Activated naive CD4-positive, alpha-beta T cell treated with anti-CD3 and anti-CD28 coated beads for 36 hours (primary cell): ENCODE data around the gene SLCO4C1. TPM values are rescaled to one million over a fixed set of nuclear protein-coding genes. Genes with fewer than 3 reads are reported as not detected.

ENCODE experiments used
- CTCF ChIA-PET: fragments of 350-600 bp; sonication (Branson Sonifier 250); formaldehyde crosslinking; loops from one replicate; lab custom pipeline; 2021; ENCODE audit warnings: antibody characterized with exemption; lab: Charles Lee
- DNase-seq: peaks from one replicate; pipeline ENCODE4 v3.0.0-alpha.2; 2020
- H3K27ac Mint-ChIP-seq: one replicate; pipeline ENCODE4 v1.8.0; 2021; ENCODE audit warnings: mild to moderate bottlenecking, mixed read lengths
- H3K27me3 Mint-ChIP-seq: one replicate; pipeline ENCODE4 v1.8.0; 2021; ENCODE audit warnings: low read depth, mixed read lengths
- H3K36me3 Mint-ChIP-seq: one replicate; pipeline ENCODE4 v1.8.0; 2021; ENCODE audit warnings: low read depth, mixed read lengths
- H3K4me1 Mint-ChIP-seq: one replicate; pipeline ENCODE4 v1.8.0; 2021; ENCODE audit warnings: low read depth, mixed read lengths
- H3K4me3 Mint-ChIP-seq: one replicate; pipeline ENCODE4 v1.8.0; 2021; ENCODE audit warnings: mild to moderate bottlenecking, moderate library complexity, mixed read lengths
- H3K9me3 Mint-ChIP-seq: one replicate; pipeline ENCODE4 v1.8.0; 2021; ENCODE audit warnings: mixed read lengths
- intact Hi-C: fragments of 100-400 bp; cut with micrococcal nuclease; formaldehyde crosslinking; loops from one replicate; pipeline ENCODE4 v1.15.1; 2023
- total RNA-seq, 2 experiments: library from RNA; stranded (reverse); gene quantifications; one replicate each; pipeline ENCODE4 v1.2.3, GENCODE V29; 2021

The SLCO4C1 gene
- total RNA-seq, 2 experiments from 2014 or later: 0.07 TPM; not detected in 1

DNA sequence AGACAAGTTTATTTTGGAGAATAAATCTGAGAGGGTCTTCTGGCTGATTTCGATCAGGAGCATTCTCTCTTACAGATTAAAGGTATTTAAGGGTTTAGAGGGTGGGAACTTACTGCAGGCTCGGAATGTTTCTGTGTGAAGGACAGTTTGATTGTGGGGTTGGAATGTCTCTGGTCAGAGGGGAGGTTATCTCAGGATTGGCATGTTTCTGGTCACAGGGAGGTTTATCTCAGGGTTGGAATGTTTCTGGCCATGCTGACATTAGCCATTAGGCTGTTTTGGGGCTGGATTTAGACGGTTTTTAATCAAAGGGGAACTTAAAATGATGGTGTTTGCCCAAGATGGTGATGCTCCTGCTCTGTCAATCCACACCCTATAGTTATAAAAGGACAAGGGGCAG, 95.2 kb downstream of the SLCO4C1 start:
- Mint-ChIP-seq H3K4me1 (no peaks in the 10 kb centered on the region), H3K27ac (no peak overlapping the region), H3K9me3 (no peaks in the 10 kb centered on the region), H3K4me3 (no peak overlapping the region), H3K36me3 (no peaks in the 10 kb centered on the region), H3K27me3 (peaks cover 6% of the 10 kb centered on the region)
- CTCF ChIA-PET: no interaction called here
- no peak for DNase-seq
- intact Hi-C loops: no loop called here

DNA sequence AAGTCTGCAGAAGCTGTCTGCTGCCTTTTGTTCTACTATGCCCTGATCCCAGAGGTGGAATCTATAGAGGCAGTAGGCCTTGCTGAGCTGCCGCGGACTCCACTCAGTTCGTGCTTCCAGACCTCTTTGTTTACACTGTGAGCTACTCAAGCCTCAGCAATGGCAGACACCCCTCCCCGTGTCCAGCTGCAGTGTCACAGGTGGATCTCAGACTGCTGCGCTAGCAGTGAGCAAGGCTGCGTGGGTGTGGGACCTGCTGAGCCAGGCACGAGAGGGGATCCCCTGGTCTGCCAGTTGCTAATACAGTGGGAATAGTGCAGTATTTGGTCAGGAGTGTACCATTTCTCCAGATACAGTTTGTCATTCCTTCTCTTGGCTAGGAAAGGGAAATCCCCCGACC, 99.6 kb downstream of the SLCO4C1 start:
- no peak for DNase-seq
- no peak overlapping the region for H3K27ac Mint-ChIP-seq
- H3K36me3 Mint-ChIP-seq: no peaks in the 10 kb centered on the region
- no peak overlapping the region for H3K4me3 Mint-ChIP-seq
- peaks cover 5% of the 10 kb centered on the region for H3K9me3 Mint-ChIP-seq
- peaks cover 1% of the 10 kb centered on the region for H3K27me3 Mint-ChIP-seq
- H3K4me1 Mint-ChIP-seq: no peaks in the 10 kb centered on the region
- intact Hi-C loops: no loop called here
- CTCF ChIA-PET: no interaction called here

Other genes with a start within 250 kb of the SLCO4C1 start
- not detected for gene SLCO6A1, start 202.7 kb upstream of the SLCO4C1 start, total RNA-seq